ENCODE data around the gene SYNPO2. TPM values are rescaled to one million over a fixed set of nuclear protein-coding genes. Genes with fewer than 3 reads are reported as not detected.

Gene SYNPO2
- polyA plus RNA-seq, 1 experiment: 5.1 TPM

DNA sequence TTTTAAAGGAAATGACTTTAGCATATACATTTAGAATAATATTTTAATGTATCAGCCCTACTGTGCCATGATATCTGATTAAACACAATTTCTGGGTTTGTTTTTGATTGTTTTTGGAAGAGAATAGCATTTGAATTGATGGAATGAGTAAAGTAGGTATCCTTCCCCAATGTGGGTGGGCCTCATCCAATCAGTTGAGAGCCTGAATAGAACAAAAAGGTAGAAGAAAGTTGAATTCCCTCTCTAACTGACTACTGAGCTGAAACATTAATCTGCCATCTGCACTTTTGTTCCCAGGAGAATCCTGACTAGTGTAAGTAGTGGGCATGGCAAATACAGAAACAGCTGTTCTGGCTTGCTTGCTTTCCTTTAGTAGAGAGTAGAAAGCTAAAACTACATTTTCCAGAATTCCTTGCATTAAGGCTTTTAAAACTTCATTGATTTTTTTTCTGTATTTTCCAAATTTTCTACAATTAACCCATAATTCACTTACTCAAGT is 43.1 kb upstream of the SYNPO2 start:
- TF ChIP-seq, protein P1, sequence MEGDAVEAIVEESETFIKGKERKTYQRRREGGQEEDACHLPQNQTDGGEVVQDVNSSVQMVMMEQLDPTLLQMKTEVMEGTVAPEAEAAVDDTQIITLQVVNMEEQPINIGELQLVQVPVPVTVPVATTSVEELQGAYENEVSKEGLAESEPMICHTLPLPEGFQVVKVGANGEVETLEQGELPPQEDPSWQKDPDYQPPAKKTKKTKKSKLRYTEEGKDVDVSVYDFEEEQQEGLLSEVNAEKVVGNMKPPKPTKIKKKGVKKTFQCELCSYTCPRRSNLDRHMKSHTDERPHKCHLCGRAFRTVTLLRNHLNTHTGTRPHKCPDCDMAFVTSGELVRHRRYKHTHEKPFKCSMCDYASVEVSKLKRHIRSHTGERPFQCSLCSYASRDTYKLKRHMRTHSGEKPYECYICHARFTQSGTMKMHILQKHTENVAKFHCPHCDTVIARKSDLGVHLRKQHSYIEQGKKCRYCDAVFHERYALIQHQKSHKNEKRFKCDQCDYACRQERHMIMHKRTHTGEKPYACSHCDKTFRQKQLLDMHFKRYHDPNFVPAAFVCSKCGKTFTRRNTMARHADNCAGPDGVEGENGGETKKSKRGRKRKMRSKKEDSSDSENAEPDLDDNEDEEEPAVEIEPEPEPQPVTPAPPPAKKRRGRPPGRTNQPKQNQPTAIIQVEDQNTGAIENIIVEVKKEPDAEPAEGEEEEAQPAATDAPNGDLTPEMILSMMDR (IDR thresholded peaks at IDR 0.05; ENCODE audit: low read depth, low read length): no peak
- CTCF ChIA-PET: interaction anchor here (0.9 to 1.1 kb wide), 2 partner anchors 44 to 124 kb away, joined by 3 to 4 read pairs; no protein-coding TSS in a partner anchor
- Histone ChIP-seq H3K27me3 (ENCODE audit: control insufficient read depth, insufficient read depth, low read length) (no peaks in the 10 kb centered on the region), H3K9me3 (ENCODE audit: control insufficient read depth, insufficient read depth, low read length) (no peaks in the 10 kb centered on the region), H3K27ac (ENCODE audit: low read depth, low read length) (no peak overlapping the region), H3K4me3 (ENCODE audit: low read depth, low read length) (no peak overlapping the region)
- DNase-seq (ENCODE audit: low read depth, low spot score): no peak
- POLR2A ChIA-PET: no interaction called here

DNA sequence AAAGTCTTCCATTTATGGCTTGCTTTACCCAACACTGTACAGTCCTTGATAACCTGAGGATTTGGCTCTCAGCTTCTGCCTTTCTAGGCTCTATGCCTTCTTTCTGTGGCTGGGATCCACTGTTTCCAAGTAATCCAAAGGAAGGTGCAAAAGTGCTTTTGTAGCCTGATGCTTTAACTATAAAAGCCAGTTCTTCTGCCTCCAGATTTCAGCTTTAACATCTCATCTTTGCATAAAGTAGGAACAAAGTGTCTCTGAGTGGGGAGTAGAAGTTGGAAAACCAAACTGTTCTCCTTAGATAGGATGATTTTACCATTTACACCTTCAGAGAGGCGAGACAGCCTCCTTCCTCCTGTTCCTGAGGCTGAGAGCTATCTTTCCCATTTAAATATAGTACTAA is 41.7 kb upstream of the SYNPO2 start:
- ChIA-PET POLR2A (no interaction called here), CTCF (interaction anchor here (0.7 to 1.5 kb wide), 2 partner anchors 37 to 120 kb away, joined by 4 to 5 read pairs; no protein-coding TSS in a partner anchor)
- H3K27ac ChIP-seq (ENCODE audit: low read depth, low read length): no peak overlapping the region
- H3K4me3 ChIP-seq (ENCODE audit: low read depth, low read length): no peak overlapping the region
- H3K27me3 ChIP-seq (ENCODE audit: control insufficient read depth, insufficient read depth, low read length): no peaks in the 10 kb centered on the region
- no peak for DNase-seq (ENCODE audit: low read depth, low spot score)
- no peaks in the 10 kb centered on the region for H3K9me3 ChIP-seq (ENCODE audit: control insufficient read depth, insufficient read depth, low read length)
- TF ChIP-seq, protein P1 (IDR thresholded peaks at IDR 0.05; ENCODE audit: low read depth, low read length): no peak

DNA sequence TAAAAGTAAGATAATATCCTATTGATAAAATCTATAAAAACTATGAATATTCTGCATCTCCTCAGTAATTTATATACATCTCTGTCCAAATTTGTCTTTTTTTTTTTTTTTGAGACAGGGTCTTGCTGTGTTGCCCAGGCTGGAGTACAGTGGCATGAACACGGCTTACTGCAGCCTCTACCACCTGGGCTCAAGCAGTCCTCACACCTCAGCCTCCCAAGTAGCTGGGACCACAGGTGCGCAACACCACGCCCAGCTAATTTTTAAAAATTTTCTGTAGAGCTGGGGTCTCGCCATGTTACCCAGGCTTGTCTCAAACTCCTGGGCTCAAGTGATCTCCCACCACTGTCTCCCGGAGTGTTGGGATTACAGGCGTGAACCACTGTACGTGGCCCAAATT is 40.4 kb upstream of the SYNPO2 start:
- Histone ChIP-seq H3K27ac (ENCODE audit: low read depth, low read length) (no peak overlapping the region), H3K9me3 (ENCODE audit: control insufficient read depth, insufficient read depth, low read length) (no peaks in the 10 kb centered on the region), H3K4me3 (ENCODE audit: low read depth, low read length) (no peak overlapping the region), H3K27me3 (ENCODE audit: control insufficient read depth, insufficient read depth, low read length) (no peaks in the 10 kb centered on the region)
- TF ChIP-seq, protein P1 (IDR thresholded peaks at IDR 0.05; ENCODE audit: low read depth, low read length): no peak
- DNase-seq (ENCODE audit: low read depth, low spot score): no peak
- ChIA-PET CTCF (no interaction called here), POLR2A (no interaction called here)

DNA sequence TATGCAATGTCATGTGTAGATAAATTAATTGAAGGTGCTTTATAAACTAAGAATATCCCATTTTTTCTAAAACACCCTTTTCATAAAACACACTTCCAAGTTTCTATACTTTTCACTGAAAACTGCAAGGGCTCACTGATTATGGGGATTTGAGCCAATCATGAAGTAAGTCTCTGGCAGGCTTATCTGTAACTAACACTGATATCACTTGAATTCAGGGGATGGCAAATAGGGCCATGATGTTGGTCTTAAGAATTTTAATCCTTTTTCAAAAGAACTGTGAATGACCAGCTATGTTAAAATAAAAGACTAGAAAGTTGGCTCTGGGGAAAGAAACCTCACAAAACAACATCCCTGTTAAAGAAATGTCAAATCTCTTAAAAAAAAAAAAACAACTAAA is 39.8 kb upstream of the SYNPO2 start:
- Histone ChIP-seq H3K4me3 (ENCODE audit: low read depth, low read length) (no peak overlapping the region), H3K9me3 (ENCODE audit: control insufficient read depth, insufficient read depth, low read length) (no peaks in the 10 kb centered on the region), H3K27ac (ENCODE audit: low read depth, low read length) (no peak overlapping the region), H3K27me3 (ENCODE audit: control insufficient read depth, insufficient read depth, low read length) (no peaks in the 10 kb centered on the region)
- DNase-seq (ENCODE audit: low read depth, low spot score): no peak
- TF ChIP-seq, protein P1 (IDR thresholded peaks at IDR 0.05; ENCODE audit: low read depth, low read length): no peak
- CTCF ChIA-PET: no interaction called here
- POLR2A ChIA-PET: interaction anchor here (1.1 kb wide), 1 partner anchor 14 kb away, joined by 5 read pairs; no protein-coding TSS in a partner anchor

DNA sequence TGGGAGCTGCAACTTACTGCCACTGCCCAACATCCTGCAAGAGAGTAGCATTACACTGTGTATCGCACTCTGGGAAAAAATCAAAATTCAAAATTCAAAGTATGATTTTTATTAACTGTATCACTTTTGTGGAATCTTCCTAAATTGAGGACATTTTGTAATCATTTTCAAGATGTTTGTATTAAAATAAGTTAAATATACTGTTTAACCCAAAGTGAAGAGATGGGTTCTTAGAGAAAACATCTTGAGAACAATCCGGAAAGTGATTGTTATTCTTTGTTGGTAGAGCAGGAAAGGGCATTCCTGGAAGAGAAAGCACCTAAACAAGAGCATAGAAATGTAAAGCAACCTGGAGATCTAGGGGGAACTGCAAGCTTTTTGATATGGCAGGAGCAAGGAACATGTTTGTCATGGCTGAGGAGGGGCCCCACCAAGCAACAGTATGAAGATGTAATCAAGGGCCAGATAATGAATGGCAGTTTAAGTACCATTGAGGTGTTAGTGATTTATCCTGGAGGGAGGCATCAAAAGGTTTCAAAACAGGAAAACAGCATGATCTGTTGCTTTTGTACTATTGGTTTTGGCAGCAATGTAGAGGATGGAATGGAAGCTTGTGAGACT is 38.7 kb upstream of the SYNPO2 start:
- Histone ChIP-seq H3K9me3 (ENCODE audit: control insufficient read depth, insufficient read depth, low read length) (no peaks in the 10 kb centered on the region), H3K27me3 (ENCODE audit: control insufficient read depth, insufficient read depth, low read length) (no peaks in the 10 kb centered on the region), H3K4me3 (ENCODE audit: low read depth, low read length) (peak overlapping the region; percentile 56), H3K27ac (ENCODE audit: low read depth, low read length) (no peak overlapping the region)
- ChIA-PET CTCF (interaction anchor here (3.4 kb wide), 1 partner anchor 15 kb away, joined by 12 read pairs; no protein-coding TSS in a partner anchor), POLR2A (no interaction called here)
- DNase-seq (ENCODE audit: low read depth, low spot score): no peak
- TF ChIP-seq, protein P1 (IDR thresholded peaks at IDR 0.05; ENCODE audit: low read depth, low read length): no peak

All from AG04450 (cell line).